Progenitor cell of endocrine pancreas (in vitro differentiated cells): Measurements from ENCODE around the gene COL15A1. TPM values are rescaled to one million over a fixed set of nuclear protein-coding genes. Genes with fewer than 3 reads are reported as not detected.

Source experiments
- DNase-seq: peaks from one replicate; pipeline ENCODE4 v3.0.0; 2021; ENCODE audit warnings: low spot score; ENCODE audit not compliant: unreplicated experiment
- H3K27ac Mint-ChIP-seq: 2 replicates; pipeline ENCODE4 v1.8.0; 2021; ENCODE audit warnings: mild to moderate bottlenecking, moderate library complexity, mixed read lengths
- H3K27me3 Mint-ChIP-seq: 2 replicates; pipeline ENCODE4 v1.8.0; 2021; ENCODE audit warnings: mixed read lengths
- H3K36me3 Mint-ChIP-seq: 2 replicates; pipeline ENCODE4 v1.8.0; 2022; ENCODE audit warnings: mixed read lengths; ENCODE audit not compliant: insufficient read depth
- H3K4me1 Mint-ChIP-seq: 2 replicates; pipeline ENCODE4 v1.8.0; 2021; ENCODE audit warnings: low read depth, mixed read lengths
- H3K4me3 Mint-ChIP-seq: 2 replicates; pipeline ENCODE4 v1.8.0; 2021; ENCODE audit warnings: low read depth, mild to moderate bottlenecking, moderate library complexity, mixed read lengths
- H3K9me3 Mint-ChIP-seq: 2 replicates; pipeline ENCODE4 v1.8.0; 2021; ENCODE audit warnings: low read depth, mixed read lengths
- CTCF ChIP-seq: fragments of 200-600 bp; sonication (generic); IDR thresholded peaks from one replicate; pipeline ENCODE4 v1.5.0; 2021; ENCODE audit warnings: antibody characterized with exemption, mild to moderate bottlenecking; ENCODE audit not compliant: unreplicated experiment
- total RNA-seq: library from RNA; stranded (reverse); gene quantifications from 2 replicates; pipeline ENCODE4 v1.2.1, GENCODE V29; 2021

Gene COL15A1
- total RNA-seq, 1 donor from 2014 or later: not detected

DNA sequence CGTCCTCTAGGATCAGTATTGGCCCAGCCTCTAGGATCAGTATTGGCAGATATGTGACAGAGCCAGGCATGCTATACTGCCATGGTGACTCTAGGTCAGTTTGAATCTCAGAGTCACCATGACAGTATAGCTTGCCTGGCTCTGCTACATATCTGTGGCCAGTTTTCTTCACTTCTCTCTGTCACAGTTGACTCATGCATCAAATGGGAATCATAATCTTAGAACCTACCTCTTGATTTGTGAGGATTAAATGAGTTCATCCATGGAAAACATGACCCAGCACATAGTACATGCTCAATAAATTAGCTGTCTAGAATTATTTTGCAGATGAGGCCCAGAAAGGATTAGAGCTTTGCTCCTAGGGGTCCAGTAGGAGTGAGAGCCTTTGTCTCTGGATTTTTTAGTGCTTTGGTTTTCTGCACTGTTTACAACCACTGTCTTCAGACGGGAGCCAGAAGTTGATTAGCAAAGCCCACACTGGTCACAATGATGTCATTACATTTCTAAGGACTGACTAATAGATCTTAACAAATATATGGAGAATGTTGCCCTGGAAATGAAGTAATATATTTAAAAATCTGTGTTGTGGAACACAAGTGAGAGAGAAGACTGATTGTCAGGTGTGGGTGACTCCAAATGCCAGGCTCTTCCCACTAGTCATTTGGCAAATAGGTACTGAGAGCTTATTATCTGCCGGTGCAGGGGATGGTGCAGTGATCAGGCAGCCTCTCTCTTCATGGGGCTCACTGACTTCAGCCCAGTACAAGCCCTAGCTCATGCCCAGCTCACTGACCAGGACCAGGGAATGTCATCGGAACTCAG, 76.0 kb downstream of the COL15A1 start:
- no peak for TF ChIP-seq CTCF
- DNase-seq: no peak
- Mint-ChIP-seq H3K27ac (no peak overlapping the region), H3K36me3 (no peaks in the 10 kb centered on the region), H3K4me3 (no peak overlapping the region), H3K9me3 (no peaks in the 10 kb centered on the region), H3K27me3 (peaks cover 6% of the 10 kb centered on the region), H3K4me1 (no peaks in the 10 kb centered on the region)

DNA sequence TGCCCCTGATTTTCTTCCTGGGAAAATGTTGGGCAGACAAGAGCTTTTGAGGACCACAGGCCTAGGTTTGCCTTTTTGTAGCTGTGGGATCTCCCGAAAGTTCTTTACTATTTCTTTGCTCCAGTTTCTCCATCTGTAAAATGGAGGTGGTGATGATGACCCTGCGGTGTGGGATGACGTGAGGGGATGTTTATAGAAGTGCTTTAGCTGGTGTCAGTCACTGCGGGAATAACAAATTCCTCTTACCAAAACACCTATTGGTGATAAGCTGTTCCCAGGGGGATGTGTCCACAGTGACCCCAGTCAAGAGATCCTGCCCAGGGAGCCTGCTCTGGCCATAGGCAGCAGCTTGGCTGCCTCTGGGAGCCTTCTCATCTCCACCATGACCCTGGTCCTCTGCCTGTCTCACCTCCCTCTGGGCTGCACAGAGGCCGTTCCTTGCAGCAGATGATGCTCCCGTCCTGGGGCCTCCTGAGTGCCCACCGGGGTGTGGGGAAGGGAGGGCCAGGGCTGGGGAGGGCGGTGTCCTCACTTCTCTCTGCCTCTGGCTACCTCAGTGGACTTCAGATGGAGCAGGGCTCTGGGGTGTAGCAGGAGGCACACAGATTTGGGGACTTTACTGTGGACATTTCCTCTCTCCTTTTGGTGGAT, 77.2 kb downstream of the COL15A1 start:
- no peaks in the 10 kb centered on the region for H3K9me3 Mint-ChIP-seq
- no peaks in the 10 kb centered on the region for H3K36me3 Mint-ChIP-seq
- peaks cover 6% of the 10 kb centered on the region for H3K27me3 Mint-ChIP-seq
- no peak for TF ChIP-seq CTCF
- no peak overlapping the region for H3K27ac Mint-ChIP-seq
- H3K4me1 Mint-ChIP-seq: no peaks in the 10 kb centered on the region
- no peak for DNase-seq
- no peak overlapping the region for H3K4me3 Mint-ChIP-seq

DNA sequence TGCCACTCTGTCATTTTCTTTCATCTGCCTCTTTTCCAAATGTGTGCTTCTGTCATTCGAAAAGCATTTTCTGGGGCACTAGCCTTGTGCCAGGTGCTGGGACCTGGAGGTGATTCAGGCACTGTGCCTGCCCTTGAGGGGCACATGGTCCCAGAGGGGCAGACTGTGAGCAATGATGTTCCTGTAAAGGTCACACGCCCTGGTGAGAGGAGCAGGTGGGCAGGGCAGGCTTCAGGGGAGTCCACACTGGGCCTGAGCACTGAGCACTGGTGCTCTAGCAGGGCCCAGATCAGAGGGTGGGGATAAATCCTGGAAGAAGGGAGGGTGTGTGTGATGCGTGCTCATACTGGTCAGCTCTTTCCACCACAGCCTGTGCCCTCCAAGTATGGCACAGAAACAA, 77.8 kb downstream of the COL15A1 start:
- no peak for DNase-seq
- Mint-ChIP-seq H3K4me1 (no peaks in the 10 kb centered on the region), H3K27me3 (peaks cover 7% of the 10 kb centered on the region), H3K9me3 (no peaks in the 10 kb centered on the region), H3K36me3 (no peaks in the 10 kb centered on the region), H3K4me3 (no peak overlapping the region), H3K27ac (no peak overlapping the region)
- no peak for TF ChIP-seq CTCF

DNA sequence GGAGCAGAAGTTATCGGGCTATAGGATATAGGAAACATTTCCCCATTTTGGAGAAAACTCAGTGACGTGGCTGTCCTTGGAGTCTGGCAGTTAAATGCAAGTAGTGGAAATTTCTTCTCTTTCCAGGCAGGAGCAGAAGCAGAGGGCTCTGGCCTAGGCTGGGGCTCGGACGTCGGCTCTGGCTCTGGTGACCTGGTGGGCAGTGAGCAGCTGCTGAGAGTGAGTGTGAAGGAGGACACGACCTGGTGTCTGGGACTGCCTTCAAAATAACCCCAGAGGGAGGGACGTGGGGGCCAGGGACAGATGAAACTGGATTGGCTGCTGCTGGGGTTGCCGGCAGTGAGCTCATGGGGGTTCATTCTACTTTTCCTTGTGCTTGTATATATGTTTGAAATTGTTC, 79.5 kb downstream of the COL15A1 start:
- Mint-ChIP-seq H3K27me3 (peaks cover 9% of the 10 kb centered on the region), H3K9me3 (no peaks in the 10 kb centered on the region), H3K36me3 (no peaks in the 10 kb centered on the region), H3K27ac (no peak overlapping the region), H3K4me1 (no peaks in the 10 kb centered on the region), H3K4me3 (no peak overlapping the region)
- no peak for TF ChIP-seq CTCF
- DNase-seq: no peak

- TF ChIP-seq CTCF: no peak
- H3K27ac Mint-ChIP-seq: no peak overlapping the region
- DNase-seq: no peak
- peaks cover 9% of the 10 kb centered on the region for H3K27me3 Mint-ChIP-seq
- no peaks in the 10 kb centered on the region for H3K36me3 Mint-ChIP-seq
- H3K9me3 Mint-ChIP-seq: no peaks in the 10 kb centered on the region
- H3K4me3 Mint-ChIP-seq: no peak overlapping the region
- no peaks in the 10 kb centered on the region for H3K4me1 Mint-ChIP-seq
These were observed 80.1 kb downstream of the COL15A1 start for GRCh38 chr9:99023831-99024230.
